NB4 (cell line): ENCODE data around the gene TSPAN17.
A peak's percentile ranks its signal among the peaks of the same experiment; 100 is the strongest.

Source experiments
- DNase-seq: peaks from one replicate; pipeline ENCODE4 v3.0.0; 2010; ENCODE audit warnings: low read depth
- H3K4me3 ChIP-seq: one replicate; pipeline ENCODE4 v1.5.1; 2011; ENCODE audit warnings: mild to moderate bottlenecking, low read depth, low read length, moderate library complexity
- CTCF ChIP-seq: IDR thresholded peaks from one replicate; pipeline ENCODE4 v1.5.1; 2012; ENCODE audit warnings: low read depth, low read length
- MAX ChIP-seq: IDR thresholded peaks from 2 replicates; pipeline ENCODE4 v1.6.1; 2011; ENCODE audit warnings: low read depth, low read length
- MYC ChIP-seq: IDR thresholded peaks from 2 replicates; pipeline ENCODE4 v1.6.1; 2011; ENCODE audit warnings: low read depth, low read length
- POLR2A ChIP-seq: IDR thresholded peaks from 2 replicates; pipeline ENCODE4 v1.6.1; 2011; ENCODE audit warnings: mild to moderate bottlenecking; ENCODE audit not compliant: insufficient read length; ENCODE audit errors: extremely low read depth

Gene TSPAN17

GRCh38 chr5:176702671-176703641 lies 55.7 kb downstream of the TSPAN17 start:
- TF ChIP-seq POLR2A (no peak), MAX (no peak)
- H3K4me3 ChIP-seq = no peak overlapping the region
- DNase-seq = no peak

- TF ChIP-seq CTCF (no peak), POLR2A (no peak), MAX (no peak), MYC (no peak)
- DNase-seq = peak; percentile 31
- no peak overlapping the region for H3K4me3 ChIP-seq
Observed at GRCh38 chr5:176703857-176704256, 56.6 kb downstream of the TSPAN17 start.

- no peak overlapping the region for H3K4me3 ChIP-seq
- DNase-seq = no peak
- TF ChIP-seq MYC (no peak), MAX (no peak), POLR2A (no peak), CTCF (no peak)
Observed at GRCh38 chr5:176704355-176704754, 57.1 kb downstream of the TSPAN17 start.

- H3K4me3 ChIP-seq = no peak overlapping the region
- no peak for TF ChIP-seq MYC
- TF ChIP-seq POLR2A = no peak
- TF ChIP-seq MAX = no peak
- no peak for TF ChIP-seq CTCF
- no peak for DNase-seq
Observed at GRCh38 chr5:176704817-176705216, 57.5 kb downstream of the TSPAN17 start.
